Neuronal stem cell (in vitro differentiated cells): ENCODE measurements around the gene TRAF3.

Source experiments
- DNase-seq: peaks from one replicate; pipeline ENCODE4 v3.0.0-alpha.2; 2013; ENCODE audit warnings: low spot score
- H2AFZ ChIP-seq: one replicate; pipeline ENCODE4 v1.6.1; 2013; ENCODE audit warnings: mild to moderate bottlenecking, low read length, inconsistent platforms
- H2AK5ac ChIP-seq: 2 replicates; pipeline ENCODE4 v1.6.1; 2013; ENCODE audit warnings: low read depth, mild to moderate bottlenecking, inconsistent platforms, low read length, moderate library complexity, mixed read lengths
- H2BK120ac ChIP-seq: 2 replicates; pipeline ENCODE4 v1.6.1; 2013; ENCODE audit warnings: low read depth, mild to moderate bottlenecking, inconsistent platforms, low read length, moderate library complexity, mixed read lengths
- H2BK12ac ChIP-seq: one replicate; pipeline ENCODE4 v1.6.1; 2013; ENCODE audit warnings: low read length, inconsistent platforms
- H2BK15ac ChIP-seq: 2 replicates; pipeline ENCODE4 v1.6.1; 2013; ENCODE audit warnings: mild to moderate bottlenecking, low read length, inconsistent platforms, mixed read lengths
- H2BK5ac ChIP-seq: one replicate; pipeline ENCODE4 v1.6.1; 2013; ENCODE audit warnings: inconsistent platforms, mild to moderate bottlenecking, low read length, moderate library complexity
- H3K14ac ChIP-seq: one replicate; pipeline ENCODE4 v1.6.1; 2013; ENCODE audit warnings: low read length, inconsistent platforms
- H3K18ac ChIP-seq: 2 replicates; pipeline ENCODE4 v1.6.1; 2013; ENCODE audit warnings: low read length, inconsistent platforms
- H3K23ac ChIP-seq: 2 replicates; pipeline ENCODE4 v1.6.1; 2013; ENCODE audit warnings: low read depth, mild to moderate bottlenecking, mixed read lengths, low read length, inconsistent platforms; ENCODE audit not compliant: poor library complexity
- H3K27ac ChIP-seq: replicated peaks from 3 replicates; pipeline ENCODE4 v1.5.1; 2013; ENCODE audit warnings: low read length, inconsistent platforms
- H3K27me3 ChIP-seq, 3 experiments: 2 replicates each; pipeline ENCODE4 v1.6.1; 2013; ENCODE audit warnings: low read length in 3 of 3, mild to moderate bottlenecking in 2 of 3, inconsistent platforms in 1 of 3, low read depth in 1 of 3, mixed read lengths in 1 of 3, moderate library complexity in 1 of 3; ENCODE audit not compliant: control insufficient read depth in 3 of 3, insufficient read depth in 3 of 3
- H3K36me3 ChIP-seq, 2 donors: replicated peaks in 1 of 2; 2 replicates each; pipeline ENCODE4 v1.6.1; 2013; ENCODE audit warnings: low read length in 2 of 2; ENCODE audit not compliant: control insufficient read depth in 2 of 2, insufficient read depth in 2 of 2
- H3K4ac ChIP-seq: 2 replicates; pipeline ENCODE4 v1.6.1; 2013; ENCODE audit warnings: inconsistent platforms, mild to moderate bottlenecking, low read length, moderate library complexity
- H3K4me1 ChIP-seq, 2 donors: 1 replicate in 1 of 2; 2 replicates in 1 of 2; pipeline ENCODE4 v1.6.1; 2013; ENCODE audit warnings: low read length in 2 of 2, low read depth in 1 of 2; ENCODE audit not compliant: control insufficient read depth in 2 of 2, insufficient read depth in 1 of 2
- H3K4me2 ChIP-seq: one replicate; pipeline ENCODE4 v1.6.1; 2013; ENCODE audit warnings: mild to moderate bottlenecking, low read length, inconsistent platforms; ENCODE audit not compliant: insufficient read depth, poor library complexity, severe bottlenecking
- H3K4me3 ChIP-seq, 2 donors: 2 replicates each; pipeline ENCODE4 v1.5.1; 2013; ENCODE audit warnings: low read length in 2 of 2, mild to moderate bottlenecking in 2 of 2, inconsistent platforms in 1 of 2, moderate library complexity in 1 of 2
- H3K79me1 ChIP-seq: one replicate; pipeline ENCODE4 v1.6.1; 2013; ENCODE audit warnings: low read depth, mild to moderate bottlenecking, inconsistent platforms, low read length, moderate library complexity
- H3K9ac ChIP-seq: one replicate; pipeline ENCODE4 v1.6.1; 2013; ENCODE audit warnings: mild to moderate bottlenecking, low read depth, low read length, inconsistent platforms; ENCODE audit not compliant: poor library complexity
- H3K9me3 ChIP-seq, 2 donors: replicated peaks in 1 of 2; 2 replicates each; pipeline versions ENCODE3 to v1.6.1; 2013; ENCODE audit warnings: low read length in 2 of 2, mild to moderate bottlenecking in 2 of 2, inconsistent platforms in 1 of 2, low read depth in 1 of 2, mixed read lengths in 1 of 2, moderate library complexity in 1 of 2; ENCODE audit not compliant: control insufficient read depth in 2 of 2, insufficient read depth in 1 of 2
- H4K8ac ChIP-seq: one replicate; pipeline ENCODE4 v1.6.1; 2013; ENCODE audit warnings: low read depth, mild to moderate bottlenecking, inconsistent platforms, low read length, moderate library complexity
- H4K91ac ChIP-seq: one replicate; pipeline ENCODE4 v1.6.1; 2013; ENCODE audit warnings: low read length, low read depth, mild to moderate bottlenecking, inconsistent platforms; ENCODE audit not compliant: poor library complexity
- WGBS, 2 donors: extraction: QIAGEN DNeasy Blood & Tissue Kit; methylation state at CpG; one replicate each; pipeline ENCODE4 v1.1.7; 2013; ENCODE audit warnings: missing lambda C conversion rate in 2 of 2, mixed read lengths in 1 of 2; ENCODE audit not compliant: insufficient read length in 2 of 2, insufficient replicate concordance in 1 of 2; ENCODE audit errors: extremely low coverage in 2 of 2; 5-methylcytosine and 5-hydroxymethylcytosine counted together

The TRAF3 gene

GRCh38 chr14:102733326-102733725 is 43.9 kb upstream of the TRAF3 start:
- no CpG with 5 or more reads among the region's 11 CpGs for WGBS, 2 donors
- Histone ChIP-seq H3K9ac (no peak overlapping the region), H2BK12ac (peak overlapping the region; percentile 65), H2BK15ac (no peak overlapping the region), H4K8ac (no peak overlapping the region), H3K4me2 (no peak overlapping the region), H2AK5ac (no peak overlapping the region), H3K4ac (no peak overlapping the region), H3K27ac (no peak overlapping the region), H3K4me3 (no peak overlapping the region), H4K91ac (no peak overlapping the region), H3K79me1 (no peaks in the 10 kb centered on the region), H3K9me3 (peaks cover 0 to 2% of the 10 kb centered on the region in 2 donors), H2BK120ac (no peak overlapping the region), H3K14ac (no peak overlapping the region), H2BK5ac (peak overlapping the region; percentile 10), H2AFZ (no peak overlapping the region), H3K4me1 (no peaks in the 10 kb centered on the region), H3K23ac (no peak overlapping the region), H3K36me3 (peaks cover 12 to 32% of the 10 kb centered on the region in 2 donors), H3K18ac (no peak overlapping the region), H3K27me3 (no peaks in the 10 kb centered on the region)
- DNase-seq = no peak

- Histone ChIP-seq H2AFZ (no peak overlapping the region), H3K9ac (no peak overlapping the region), H2BK5ac (no peak overlapping the region), H3K79me1 (no peaks in the 10 kb centered on the region), H3K27me3 (no peaks in the 10 kb centered on the region), H3K4me2 (no peak overlapping the region), H3K27ac (no peak overlapping the region), H2BK15ac (no peak overlapping the region), H4K8ac (no peak overlapping the region), H3K36me3 (peaks cover 8 to 24% of the 10 kb centered on the region in 2 donors), H3K18ac (no peak overlapping the region), H3K9me3 (peaks cover 0 to 2% of the 10 kb centered on the region in 2 donors), H3K4me3 (no peak overlapping the region), H3K4me1 (no peaks in the 10 kb centered on the region), H4K91ac (no peak overlapping the region), H2AK5ac (no peak overlapping the region), H3K4ac (no peak overlapping the region), H3K23ac (no peak overlapping the region), H2BK12ac (no peak overlapping the region), H2BK120ac (no peak overlapping the region), H3K14ac (no peak overlapping the region)
- no peak for DNase-seq
- no CpG with 5 or more reads among the region's 12 CpGs for whole genome bisulfite sequencing, 2 donors
Observed at GRCh38 chr14:102734436-102734835, 42.8 kb upstream of the TRAF3 start.

GRCh38 chr14:102736956-102737355 is 40.3 kb upstream of the TRAF3 start:
- H3K18ac ChIP-seq = no peak overlapping the region
- H2BK5ac ChIP-seq = no peak overlapping the region
- H3K4me2 ChIP-seq = no peak overlapping the region
- no peak overlapping the region for H3K9ac ChIP-seq
- H3K4me3 ChIP-seq = no peak overlapping the region
- peaks cover 7 to 14% of the 10 kb centered on the region in 2 donors for H3K36me3 ChIP-seq
- H3K14ac ChIP-seq = peak overlapping the region; percentile 17
- no peak overlapping the region for H3K27ac ChIP-seq
- H3K9me3 ChIP-seq = peaks cover 4 to 6% of the 10 kb centered on the region in 2 donors
- H4K91ac ChIP-seq = no peak overlapping the region
- H3K79me1 ChIP-seq = no peaks in the 10 kb centered on the region
- no peaks in the 10 kb centered on the region for H3K27me3 ChIP-seq
- no peak overlapping the region for H2BK15ac ChIP-seq
- WGBS, 2 donors = no CpG with 5 or more reads among the region's 3 CpGs
- H3K4me1 ChIP-seq = no peaks in the 10 kb centered on the region
- no peak overlapping the region for H2BK120ac ChIP-seq
- no peak overlapping the region for H2AFZ ChIP-seq
- no peak overlapping the region for H2AK5ac ChIP-seq
- H3K23ac ChIP-seq = peak overlapping the region; percentile 89
- H4K8ac ChIP-seq = no peak overlapping the region
- no peak overlapping the region for H2BK12ac ChIP-seq
- no peak overlapping the region for H3K4ac ChIP-seq
- no peak for DNase-seq

GRCh38 chr14:102737402-102738372 is 39.6 kb upstream of the TRAF3 start:
- H2AK5ac ChIP-seq = no peak overlapping the region
- H3K18ac ChIP-seq = no peak overlapping the region
- peaks cover 3 to 9% of the 10 kb centered on the region in 2 donors for H3K9me3 ChIP-seq
- H4K91ac ChIP-seq = no peak overlapping the region
- DNase-seq = no peak
- H3K4me2 ChIP-seq = no peak overlapping the region
- H2BK12ac ChIP-seq = no peak overlapping the region
- H2BK15ac ChIP-seq = no peak overlapping the region
- peak overlapping the region; percentile 37 for H3K23ac ChIP-seq
- no peaks in the 10 kb centered on the region for H3K4me1 ChIP-seq
- peaks cover 7 to 14% of the 10 kb centered on the region in 2 donors for H3K36me3 ChIP-seq
- no peak overlapping the region for H3K14ac ChIP-seq
- WGBS, 2 donors = no CpG with 5 or more reads among the region's 18 CpGs
- no peaks in the 10 kb centered on the region for H3K79me1 ChIP-seq
- no peak overlapping the region for H3K27ac ChIP-seq
- H3K9ac ChIP-seq = no peak overlapping the region
- H2BK5ac ChIP-seq = no peak overlapping the region
- no peak overlapping the region for H2AFZ ChIP-seq
- no peak overlapping the region for H4K8ac ChIP-seq
- H3K27me3 ChIP-seq = no peaks in the 10 kb centered on the region
- peak overlapping the region in 1 of 2 donors; percentile 4 for H3K4me3 ChIP-seq
- no peak overlapping the region for H2BK120ac ChIP-seq
- no peak overlapping the region for H3K4ac ChIP-seq
